Liver (tissue), 9 donors: ENCODE results near the gene PALM2AKAP2. TPM values are rescaled to one million over a fixed set of nuclear protein-coding genes. Genes with fewer than 3 reads are reported as not detected.

ENCODE experiments used
- DNase-seq: peaks from one replicate; pipeline ENCODE4 v3.0.0-alpha.2; 2017; ENCODE audit warnings: low spot score
- H3K27ac ChIP-seq, 2 donors: one replicate each; pipeline ENCODE4 v1.7.0; 2013; ENCODE audit warnings: inconsistent platforms in 2 of 2, low read length in 2 of 2, control low read depth in 1 of 2, low read depth in 1 of 2, mild to moderate bottlenecking in 1 of 2
- H3K27me3 ChIP-seq, 4 donors: one replicate each; pipeline versions ENCODE4 v1.6.1 to v1.7.0; 2013; ENCODE audit warnings: low read length in 3 of 4, inconsistent platforms in 1 of 4, mild to moderate bottlenecking in 1 of 4, moderate library complexity in 1 of 4; ENCODE audit not compliant: control insufficient read depth in 4 of 4, insufficient read depth in 4 of 4
- H3K36me3 ChIP-seq, 4 donors: one replicate each; pipeline versions ENCODE4 v1.6.1 to v1.7.0; 2013; ENCODE audit warnings: low read length in 3 of 4, mild to moderate bottlenecking in 3 of 4, low read depth in 1 of 4, moderate library complexity in 1 of 4; ENCODE audit not compliant: control insufficient read depth in 4 of 4, insufficient read depth in 3 of 4
- H3K4me1 ChIP-seq, 4 donors: one replicate each; pipeline versions ENCODE4 v1.6.1 to v1.7.0; 2013; ENCODE audit warnings: low read length in 3 of 4, mild to moderate bottlenecking in 3 of 4, moderate library complexity in 1 of 4; ENCODE audit not compliant: control insufficient read depth in 4 of 4, insufficient read depth in 4 of 4
- H3K4me3 ChIP-seq, 3 donors: one replicate each; pipeline versions ENCODE4 v1.6.1 to v1.7.0; 2013; ENCODE audit warnings: low read length in 3 of 3, control low read depth in 1 of 3, low read depth in 1 of 3, mild to moderate bottlenecking in 1 of 3
- H3K9ac ChIP-seq, 2 donors: one replicate each; pipeline ENCODE4 v1.7.0; 2013; ENCODE audit warnings: low read length in 2 of 2, mild to moderate bottlenecking in 2 of 2, moderate library complexity in 2 of 2, control low read depth in 1 of 2, low read depth in 1 of 2
- H3K9me3 ChIP-seq, 4 donors: one replicate each; pipeline versions ENCODE4 v1.6.1 to v1.7.0; 2013; ENCODE audit warnings: low read length in 3 of 4; ENCODE audit not compliant: control insufficient read depth in 4 of 4
- EGR1 ChIP-seq, 2 donors: IDR thresholded peaks; 2 replicates each; pipeline ENCODE4 v1.6.1; 2016 to 2018; ENCODE audit warnings: antibody characterized with exemption in 2 of 2, low read depth in 2 of 2
- FOXA1 ChIP-seq: IDR thresholded peaks from 2 replicates; pipeline ENCODE4 v1.6.1; 2016; ENCODE audit warnings: antibody characterized with exemption
- FOXA2 ChIP-seq: IDR thresholded peaks from 2 replicates; pipeline ENCODE4 v1.6.1; 2016; ENCODE audit warnings: antibody characterized with exemption
- GABPA ChIP-seq, 2 donors: IDR thresholded peaks in 1 of 2; conservative IDR thresholded peaks in 1 of 2; 2 replicates each; pipeline ENCODE4 v1.6.1; 2016; ENCODE audit warnings: antibody characterized with exemption in 2 of 2, mild to moderate bottlenecking in 1 of 2, moderate library complexity in 1 of 2
- HNF4A ChIP-seq, 2 donors: conservative IDR thresholded peaks; 2 replicates each; pipeline ENCODE4 v1.6.1; 2016; ENCODE audit warnings: antibody characterized with exemption in 2 of 2, mild to moderate bottlenecking in 2 of 2
- HNF4G ChIP-seq: IDR thresholded peaks from 2 replicates; pipeline ENCODE4 v1.6.1; 2016; ENCODE audit warnings: antibody characterized with exemption
- JUND ChIP-seq, 2 donors: IDR thresholded peaks; 2 replicates each; pipeline ENCODE4 v1.6.1; 2016; ENCODE audit warnings: antibody characterized with exemption in 2 of 2
- NR2F2 ChIP-seq: IDR thresholded peaks from 2 replicates; pipeline ENCODE4 v1.6.1; 2016; ENCODE audit warnings: antibody characterized with exemption
- RAD21 ChIP-seq, 2 donors: IDR thresholded peaks; 2 replicates each; pipeline ENCODE4 v1.6.1; 2016; ENCODE audit warnings: antibody characterized with exemption in 2 of 2, mild to moderate bottlenecking in 2 of 2
- RXRA ChIP-seq, 2 donors: IDR thresholded peaks; 2 replicates each; pipeline ENCODE4 v1.6.1; 2017 to 2018; ENCODE audit warnings: antibody characterized with exemption in 2 of 2, mild to moderate bottlenecking in 1 of 2
- SP1 ChIP-seq: IDR thresholded peaks from 2 replicates; pipeline ENCODE4 v1.6.1; 2018; ENCODE audit warnings: antibody characterized with exemption, mild to moderate bottlenecking
- TAF1 ChIP-seq: conservative IDR thresholded peaks from 2 replicates; pipeline ENCODE4 v1.6.1; 2016; ENCODE audit warnings: antibody characterized with exemption, mild to moderate bottlenecking
- YY1 ChIP-seq: IDR thresholded peaks from 2 replicates; pipeline ENCODE4 v1.6.1; 2016; ENCODE audit warnings: antibody characterized with exemption, mild to moderate bottlenecking
- WGBS: extraction: QIAGEN DNeasy Blood & Tissue Kit; methylation state at CpG from one replicate; pipeline ENCODE4 v1.1.7; 2013; 5-methylcytosine and 5-hydroxymethylcytosine counted together
- polyA plus RNA-seq, 2 donors: library from polyadenylated mRNA; stranded (reverse) in 1 of 2; unstranded in 1 of 2; fragments of 200-250 nt in 1 of 2; fragments of >200 nt in 1 of 2; fragmentation: Nextera tagmentation in 1 of 2; extraction: Ambion mirVana in 1 of 2; gene quantifications; one replicate each; pipeline versions ENCODE4 v1.2.1 to v1.2.3, GENCODE V29; 2013 to 2015
- total RNA-seq, 2 donors: library from RNA; depleted of rRNA; stranded (reverse); fragments of >200 nt; gene quantifications; one replicate each; pipeline ENCODE4 v1.2.3, GENCODE V29; 2014
- TF ChIP-seq, protein P1 (sequence below): IDR thresholded peaks from 2 replicates; pipeline ENCODE4 v1.6.1; 2016; ENCODE audit warnings: antibody characterized with exemption
- TF ChIP-seq, protein P2 (sequence below): IDR thresholded peaks from 2 replicates; pipeline ENCODE4 v1.6.1; 2016; ENCODE audit warnings: antibody characterized with exemption, mild to moderate bottlenecking
- TF ChIP-seq, protein P3 (sequence below): IDR thresholded peaks from 2 replicates; pipeline ENCODE4 v1.6.1; 2016; ENCODE audit warnings: antibody characterized with exemption
- TF ChIP-seq, protein P4 (sequence below): fragments of 150-350 bp; IDR thresholded peaks from 2 replicates; pipeline ENCODE4 v1.5.1; 2017; ENCODE audit warnings: improper control_type of control experiment, low read depth, low read length; ENCODE audit not compliant: missing input control
- donor health status: healthy.
- donor health status: healthy.
- donor health status: healthy.
- donor health status: healthy.
- donor health status: healthy.

PALM2AKAP2 gene
- total and polyA plus RNA-seq, 4 donors = 4.6 to 47.9 (median 6.2) TPM

DNA sequence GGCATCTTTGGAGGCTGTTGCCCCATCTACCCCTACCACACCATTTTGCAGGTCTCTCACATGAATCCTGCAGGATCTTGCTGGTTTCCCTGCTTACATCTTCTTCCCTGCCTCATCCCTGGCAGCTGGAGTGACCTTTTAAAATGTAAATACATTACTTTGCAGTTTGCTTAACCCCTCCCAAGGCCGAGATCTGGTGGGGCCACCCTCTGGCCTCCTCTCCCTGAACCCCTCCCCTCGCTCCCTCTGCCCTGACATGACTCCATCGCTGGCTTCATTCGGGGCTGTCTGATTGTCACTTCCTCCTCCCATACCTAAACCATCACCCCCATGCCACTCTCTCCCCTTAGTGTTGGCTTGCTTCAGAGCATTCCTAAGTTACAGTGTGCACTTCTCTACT lies 12.6 kb upstream of the PALM2AKAP2 start:
- no peaks in the 10 kb centered on the region for H3K9me3 ChIP-seq
- TF ChIP-seq, protein P1, sequence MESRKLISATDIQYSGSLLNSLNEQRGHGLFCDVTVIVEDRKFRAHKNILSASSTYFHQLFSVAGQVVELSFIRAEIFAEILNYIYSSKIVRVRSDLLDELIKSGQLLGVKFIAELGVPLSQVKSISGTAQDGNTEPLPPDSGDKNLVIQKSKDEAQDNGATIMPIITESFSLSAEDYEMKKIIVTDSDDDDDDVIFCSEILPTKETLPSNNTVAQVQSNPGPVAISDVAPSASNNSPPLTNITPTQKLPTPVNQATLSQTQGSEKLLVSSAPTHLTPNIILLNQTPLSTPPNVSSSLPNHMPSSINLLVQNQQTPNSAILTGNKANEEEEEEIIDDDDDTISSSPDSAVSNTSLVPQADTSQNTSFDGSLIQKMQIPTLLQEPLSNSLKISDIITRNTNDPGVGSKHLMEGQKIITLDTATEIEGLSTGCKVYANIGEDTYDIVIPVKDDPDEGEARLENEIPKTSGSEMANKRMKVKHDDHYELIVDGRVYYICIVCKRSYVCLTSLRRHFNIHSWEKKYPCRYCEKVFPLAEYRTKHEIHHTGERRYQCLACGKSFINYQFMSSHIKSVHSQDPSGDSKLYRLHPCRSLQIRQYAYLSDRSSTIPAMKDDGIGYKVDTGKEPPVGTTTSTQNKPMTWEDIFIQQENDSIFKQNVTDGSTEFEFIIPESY = no peak
- no peak for TF ChIP-seq RXRA (IDR thresholded peaks at IDR 0.05)
- TF ChIP-seq TAF1 = no peak
- TF ChIP-seq FOXA2 = no peak
- TF ChIP-seq HNF4G = no peak
- TF ChIP-seq RAD21 (IDR thresholded peaks at IDR 0.05) = no peak
- no peak for TF ChIP-seq JUND (IDR thresholded peaks at IDR 0.05)
- peaks cover 0 to 2% (median 0%) of the 10 kb centered on the region in 4 donors for H3K4me1 ChIP-seq
- no peak overlapping the region for H3K9ac ChIP-seq
- H3K27me3 ChIP-seq = no peaks in the 10 kb centered on the region
- no peak for DNase-seq
- no peak overlapping the region for H3K27ac ChIP-seq
- no peak overlapping the region for H3K4me3 ChIP-seq
- H3K36me3 ChIP-seq = no peaks in the 10 kb centered on the region
- 59% methylated on average over 4 of the region's 4 CpGs for WGBS

DNA sequence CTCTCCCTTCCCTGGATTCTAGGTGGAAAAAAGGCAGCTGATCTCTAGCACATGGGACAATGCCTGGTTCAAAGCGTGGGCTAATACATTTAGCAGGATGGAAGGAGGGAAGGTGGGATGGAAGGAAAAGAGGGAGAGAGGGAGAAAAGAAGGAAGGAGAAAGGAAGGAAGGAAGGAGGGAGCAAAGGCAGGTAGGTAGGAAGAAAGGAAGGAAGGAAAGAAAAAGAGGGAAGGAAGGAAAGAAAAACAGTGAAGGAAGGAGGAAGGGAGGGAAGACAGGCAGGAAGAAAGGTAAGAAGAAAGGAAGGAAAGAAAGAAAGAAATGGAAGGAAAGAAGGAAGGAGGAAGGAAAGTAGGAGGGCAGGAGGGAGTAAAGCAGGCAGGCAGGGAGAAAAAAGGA lies 12.2 kb upstream of the PALM2AKAP2 start:
- Histone ChIP-seq H3K9ac (no peak overlapping the region), H3K9me3 (no peaks in the 10 kb centered on the region), H3K4me3 (no peak overlapping the region), H3K36me3 (no peaks in the 10 kb centered on the region), H3K27ac (no peak overlapping the region), H3K4me1 (peaks cover 0 to 2% (median 0%) of the 10 kb centered on the region in 4 donors), H3K27me3 (no peaks in the 10 kb centered on the region)
- TF ChIP-seq NR2F2 (no peak), SP1 (no peak), HNF4G (no peak), YY1 (no peak), HNF4A (conservative IDR thresholded peaks at IDR 0.05) (no peak)
- TF ChIP-seq, protein P2, sequence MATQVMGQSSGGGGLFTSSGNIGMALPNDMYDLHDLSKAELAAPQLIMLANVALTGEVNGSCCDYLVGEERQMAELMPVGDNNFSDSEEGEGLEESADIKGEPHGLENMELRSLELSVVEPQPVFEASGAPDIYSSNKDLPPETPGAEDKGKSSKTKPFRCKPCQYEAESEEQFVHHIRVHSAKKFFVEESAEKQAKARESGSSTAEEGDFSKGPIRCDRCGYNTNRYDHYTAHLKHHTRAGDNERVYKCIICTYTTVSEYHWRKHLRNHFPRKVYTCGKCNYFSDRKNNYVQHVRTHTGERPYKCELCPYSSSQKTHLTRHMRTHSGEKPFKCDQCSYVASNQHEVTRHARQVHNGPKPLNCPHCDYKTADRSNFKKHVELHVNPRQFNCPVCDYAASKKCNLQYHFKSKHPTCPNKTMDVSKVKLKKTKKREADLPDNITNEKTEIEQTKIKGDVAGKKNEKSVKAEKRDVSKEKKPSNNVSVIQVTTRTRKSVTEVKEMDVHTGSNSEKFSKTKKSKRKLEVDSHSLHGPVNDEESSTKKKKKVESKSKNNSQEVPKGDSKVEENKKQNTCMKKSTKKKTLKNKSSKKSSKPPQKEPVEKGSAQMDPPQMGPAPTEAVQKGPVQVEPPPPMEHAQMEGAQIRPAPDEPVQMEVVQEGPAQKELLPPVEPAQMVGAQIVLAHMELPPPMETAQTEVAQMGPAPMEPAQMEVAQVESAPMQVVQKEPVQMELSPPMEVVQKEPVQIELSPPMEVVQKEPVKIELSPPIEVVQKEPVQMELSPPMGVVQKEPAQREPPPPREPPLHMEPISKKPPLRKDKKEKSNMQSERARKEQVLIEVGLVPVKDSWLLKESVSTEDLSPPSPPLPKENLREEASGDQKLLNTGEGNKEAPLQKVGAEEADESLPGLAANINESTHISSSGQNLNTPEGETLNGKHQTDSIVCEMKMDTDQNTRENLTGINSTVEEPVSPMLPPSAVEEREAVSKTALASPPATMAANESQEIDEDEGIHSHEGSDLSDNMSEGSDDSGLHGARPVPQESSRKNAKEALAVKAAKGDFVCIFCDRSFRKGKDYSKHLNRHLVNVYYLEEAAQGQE = no peak
- DNase-seq = no peak
- 88% methylated on average over 1 of the region's 1 CpG for WGBS

DNA sequence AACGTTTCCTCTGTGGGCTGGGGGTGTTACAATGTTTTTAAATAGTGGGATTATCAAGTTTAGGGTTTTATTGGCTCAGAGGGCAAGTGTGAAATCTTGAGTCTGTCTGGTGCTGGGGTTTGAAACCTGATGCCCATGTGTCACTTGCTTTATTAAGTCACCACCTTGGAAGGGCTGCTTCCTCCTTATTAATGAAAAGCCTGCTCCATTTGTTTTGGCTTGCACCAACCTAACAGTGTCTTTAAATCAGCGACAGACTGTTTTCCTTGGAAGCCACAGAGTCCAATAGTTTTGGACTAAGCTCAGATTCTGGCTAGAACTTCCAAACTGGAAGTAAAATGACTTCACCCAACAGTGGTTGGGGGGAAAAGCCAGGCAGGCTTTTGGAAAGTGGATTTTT lies 10.7 kb upstream of the PALM2AKAP2 start:
- no peak for TF ChIP-seq FOXA1
- TF ChIP-seq SP1 = no peak
- no peak for TF ChIP-seq JUND (IDR thresholded peaks at IDR 0.05)
- TF ChIP-seq, protein P2 = no peak
- TF ChIP-seq, protein P3, sequence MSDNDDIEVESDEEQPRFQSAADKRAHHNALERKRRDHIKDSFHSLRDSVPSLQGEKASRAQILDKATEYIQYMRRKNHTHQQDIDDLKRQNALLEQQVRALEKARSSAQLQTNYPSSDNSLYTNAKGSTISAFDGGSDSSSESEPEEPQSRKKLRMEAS = no peak
- TF ChIP-seq HNF4A (conservative IDR thresholded peaks at IDR 0.05) = no peak
- TF ChIP-seq GABPA (IDR thresholded peaks at IDR 0.05 in 1 of 2, conservative IDR thresholded peaks at IDR 0.05 in 1 of 2) = no peak
- no peak for TF ChIP-seq EGR1 (IDR thresholded peaks at IDR 0.05; ENCODE audit: low read depth in 2 of 2)
- TF ChIP-seq, protein P4, sequence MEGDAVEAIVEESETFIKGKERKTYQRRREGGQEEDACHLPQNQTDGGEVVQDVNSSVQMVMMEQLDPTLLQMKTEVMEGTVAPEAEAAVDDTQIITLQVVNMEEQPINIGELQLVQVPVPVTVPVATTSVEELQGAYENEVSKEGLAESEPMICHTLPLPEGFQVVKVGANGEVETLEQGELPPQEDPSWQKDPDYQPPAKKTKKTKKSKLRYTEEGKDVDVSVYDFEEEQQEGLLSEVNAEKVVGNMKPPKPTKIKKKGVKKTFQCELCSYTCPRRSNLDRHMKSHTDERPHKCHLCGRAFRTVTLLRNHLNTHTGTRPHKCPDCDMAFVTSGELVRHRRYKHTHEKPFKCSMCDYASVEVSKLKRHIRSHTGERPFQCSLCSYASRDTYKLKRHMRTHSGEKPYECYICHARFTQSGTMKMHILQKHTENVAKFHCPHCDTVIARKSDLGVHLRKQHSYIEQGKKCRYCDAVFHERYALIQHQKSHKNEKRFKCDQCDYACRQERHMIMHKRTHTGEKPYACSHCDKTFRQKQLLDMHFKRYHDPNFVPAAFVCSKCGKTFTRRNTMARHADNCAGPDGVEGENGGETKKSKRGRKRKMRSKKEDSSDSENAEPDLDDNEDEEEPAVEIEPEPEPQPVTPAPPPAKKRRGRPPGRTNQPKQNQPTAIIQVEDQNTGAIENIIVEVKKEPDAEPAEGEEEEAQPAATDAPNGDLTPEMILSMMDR = no peak
- TF ChIP-seq FOXA2 = no peak
- TF ChIP-seq NR2F2 = no peak
- TF ChIP-seq RAD21 (IDR thresholded peaks at IDR 0.05) = no peak
- TF ChIP-seq HNF4G = no peak
- 29% methylated on average over 2 of the region's 2 CpGs for WGBS
- H3K4me3 ChIP-seq = no peak overlapping the region
- H3K4me1 ChIP-seq = peaks cover 0 to 2% (median 0%) of the 10 kb centered on the region in 4 donors
- H3K27ac ChIP-seq = no peak overlapping the region
- no peaks in the 10 kb centered on the region for H3K27me3 ChIP-seq
- H3K9me3 ChIP-seq = no peaks in the 10 kb centered on the region
- no peaks in the 10 kb centered on the region for H3K36me3 ChIP-seq
- H3K9ac ChIP-seq = no peak overlapping the region
- no peak for DNase-seq
